K562 (cell line): ENCODE results near the gene POLL. TPM values are rescaled to one million over a fixed set of nuclear protein-coding genes. Genes with fewer than 3 reads are reported as not detected.
A peak's percentile ranks its signal among the peaks of the same experiment; 100 is the strongest.

Source experiments
- ATAC-seq: fragments of 200-7000 bp; cut with Tn5 transposase; 3 replicates; pipeline ENCODE4 v1.9.1; 2020; ENCODE audit warnings: moderate library complexity
- BruUV-seq: library from RNA; stranded (reverse); fragments of 400-500 nt; replicated peaks from 2 replicates; lab custom pipeline; 2021; lab: Mats Ljungman, UMichigan
- CTCF ChIA-PET: fragments of 300-600 bp; formaldehyde crosslinking; extraction: SDS; loops from one replicate; lab custom pipeline; 2021; ENCODE audit warnings: low intra/inter-chr PET ratio; lab: Yijun Ruan, JAX
- POLR2A ChIA-PET: fragments of 300-600, 350-650 bp; sonication (Branson Sonifier 250); formaldehyde crosslinking; extraction: SDS; loops from one replicate; lab custom pipeline; 2021; ENCODE audit warnings: antibody characterized with exemption, inconsistent platforms; lab: Yijun Ruan, JAX
- DNase-seq, 4 experiments: peaks; one replicate each; pipeline versions ENCODE4 v3.0.0 to v3.0.0-alpha.2; 2011 to 2018; ENCODE audit warnings: low spot score in 3 of 4, mixed read lengths in 3 of 4; ENCODE audit errors: extremely low read depth in 1 of 4
- FAIRE-seq: peaks from 2 replicates; lab custom pipeline; 2011; peaks lifted over from hg19 to GRCh38; lab: Jason Lieb, UNC
- H2AFZ ChIP-seq: 2 replicates; pipeline ENCODE4 v1.6.0; 2011; ENCODE audit warnings: low read depth, low read length, control low read depth, inconsistent platforms
- H3K27ac ChIP-seq: fragments of 200-600 bp; 3 replicates; pipeline ENCODE4 v1.8.0; 2011; ENCODE audit warnings: low read depth, mild to moderate bottlenecking, control low read depth, inconsistent platforms, low read length, moderate library complexity, mixed read lengths; ENCODE audit errors: extremely low read depth
- H3K27me3 ChIP-seq, 2 experiments: fragments of 300-600 bp in 1 of 2; 2 replicates in 1 of 2; 3 replicates in 1 of 2; pipeline versions ENCODE4 v1.6.0 to v1.8.0; 2011; ENCODE audit warnings: inconsistent platforms in 2 of 2, low read length in 2 of 2, mild to moderate bottlenecking in 1 of 2, mixed read lengths in 1 of 2, moderate library complexity in 1 of 2; ENCODE audit not compliant: control insufficient read depth in 2 of 2, insufficient read depth in 2 of 2
- H3K36me3 ChIP-seq: fragments of 300-600 bp; 3 replicates; pipeline ENCODE4 v1.8.0; 2011; ENCODE audit warnings: mild to moderate bottlenecking, low read length, inconsistent platforms; ENCODE audit not compliant: control insufficient read depth, insufficient read depth
- H3K4me1 ChIP-seq, 2 experiments: fragments of 200-600 bp in 1 of 2; replicated peaks in 1 of 2; 2 replicates in 1 of 2; 3 replicates in 1 of 2; pipeline versions ENCODE4 v1.5.1 to v1.8.0; 2011; ENCODE audit warnings: inconsistent platforms in 2 of 2, low read length in 2 of 2, mild to moderate bottlenecking in 1 of 2, mixed read lengths in 1 of 2, moderate library complexity in 1 of 2; ENCODE audit not compliant: control insufficient read depth in 2 of 2, insufficient read depth in 2 of 2
- H3K4me2 ChIP-seq: 2 replicates; pipeline ENCODE4 v1.6.1; 2011; ENCODE audit warnings: low read length, control low read depth, inconsistent platforms, mixed read lengths; ENCODE audit not compliant: insufficient read depth
- H3K4me3 ChIP-seq: fragments of 200-600 bp; sonication (generic), shearing (Covaris generic); 2 replicates; pipeline ENCODE4 v1.5.1; 2016; ENCODE audit warnings: control low read depth, inconsistent platforms
- H3K79me2 ChIP-seq: fragments of 200-600 bp; 3 replicates; pipeline ENCODE4 v1.8.0; 2011; ENCODE audit warnings: low read length, inconsistent platforms; ENCODE audit not compliant: control insufficient read depth, insufficient read depth
- H3K9ac ChIP-seq, 2 experiments: 2 replicates each; pipeline versions ENCODE4 v1.6.0 to v1.6.1; 2011; ENCODE audit warnings: low read depth in 2 of 2, low read length in 2 of 2, control low read depth in 1 of 2, inconsistent platforms in 1 of 2, mild to moderate bottlenecking in 1 of 2, mixed read lengths in 1 of 2; ENCODE audit not compliant: insufficient read depth in 1 of 2
- H3K9me1 ChIP-seq: one replicate; pipeline ENCODE4 v1.6.0; 2011; ENCODE audit warnings: inconsistent platforms, mild to moderate bottlenecking, low read length, moderate library complexity; ENCODE audit not compliant: control insufficient read depth, insufficient read depth
- H3K9me3 ChIP-seq: replicated peaks from 2 replicates; pipeline ENCODE4 v1.5.1; 2011; ENCODE audit warnings: low read depth, low read length, inconsistent platforms; ENCODE audit not compliant: control insufficient read depth, insufficient read depth
- H4K20me1 ChIP-seq: replicated peaks from 2 replicates; pipeline ENCODE4 v1.6.1; 2011; ENCODE audit warnings: low read length, inconsistent platforms, mixed read lengths; ENCODE audit not compliant: control insufficient read depth, insufficient read depth
- POLR2A ChIP-seq: fragments of 450-650 bp; conservative IDR thresholded peaks from 2 replicates; pipeline ENCODE4 v1.6.1; 2016
- ZBTB43 ChIP-seq: sonication (generic); formaldehyde crosslinking; IDR thresholded peaks from 2 replicates; pipeline ENCODE4 v1.8.0; 2023; ENCODE audit warnings: mild to moderate bottlenecking, missing genetic modification reagents
- WGBS: fragments of 100-300 bp; shearing (Covaris generic); methylation state at CpG from one replicate; pipeline ENCODE4 v1.1.6; 2016; ENCODE audit warnings: low coverage, mixed read lengths; ENCODE audit not compliant: insufficient coverage; ENCODE audit errors: missing lambda C conversion rate; 5-methylcytosine and 5-hydroxymethylcytosine counted together
- in situ Hi-C: fragments of 300-500 bp; cut with MboI; formaldehyde crosslinking; loops from 4 replicates; pipeline ENCODE4 v1.15.0; 2018; ENCODE audit warnings: inconsistent platforms, mixed read lengths
- intact Hi-C: fragments of 100-400 bp; cut with micrococcal nuclease; formaldehyde crosslinking; loops from 2 replicates; pipeline ENCODE4 v1.14.2; 2022
- polyA plus RNA-seq, 8 experiments: library from polyadenylated mRNA; depleted of rRNA in 4 of 8; stranded (reverse) in 5 of 8; unstranded in 3 of 8; fragments of >200 nt; fragmentation: Nextera tagmentation in 2 of 8; fragmentation: Illumina TruSeq in 1 of 8; extraction: Ambion mirVana in 2 of 8; extraction: Trizol in 1 of 8; gene quantifications; 2 replicates each; pipeline versions ENCODE4 v1.2.1 to v1.2.3, GENCODE V29; 2011 to 2014; ENCODE audit warnings: inconsistent platforms in 1 of 8, missing spikeins in 1 of 8
- total RNA-seq, 7 experiments: library from RNA; depleted of rRNA in 6 of 7; stranded (reverse); fragments of >200 nt in 6 of 7; fragmentation: Illumina TruSeq in 2 of 7; extraction: Trizol in 2 of 7; gene quantifications; 2 replicates each; pipeline versions ENCODE4 v1.2.1 to v1.2.3, GENCODE V29; 2011 to 2021; ENCODE audit warnings: low replicate concordance in 1 of 7

Gene POLL
- total and polyA plus RNA-seq, 9 of the 15 experiments (the other 6 are each of a cell fraction or from before 2014, with no cell fraction given), result 1.2 to 18.7 (median 10.9) TPM

- H3K4me2 ChIP-seq, result no peak overlapping the region
Measured at GRCh38 chr10:101578192-101578591, 9.9 kb downstream of the POLL start.

More at GRCh38 chr10:101578192-101578591, 9.9 kb downstream of the POLL start:
- ATAC-seq (no peak), FAIRE-seq (no peak), DNase-seq (no peak)
- Histone ChIP-seq H3K4me3 (no peak overlapping the region), H2AFZ (no peak overlapping the region), H3K9me1 (peaks cover 9% of the 10 kb centered on the region), H3K4me1 (peaks cover 28 to 48% of the 10 kb centered on the region in 2 experiments), H3K27ac (no peak overlapping the region; the same call in 2 of the 3 replicates), H3K79me2 (no peaks in the 10 kb centered on the region), H3K27me3 (no peaks in the 10 kb centered on the region), H3K9ac (peak overlapping the region in 1 of 2 experiments; percentile 71; a peak in 1 of 4 replicates), H3K36me3 (peaks cover 28% of the 10 kb centered on the region; the same call in 2 of the 3 replicates), H4K20me1 (no peaks in the 10 kb centered on the region; the same call in 1 of the 2 replicates), H3K9me3 (no peaks in the 10 kb centered on the region)
- WGBS, result 42% methylated on average over 2 of the region's 5 CpGs
- POLR2A ChIA-PET, result interaction anchor here (0.8 to 1.4 kb wide), 4 partner anchors 9 to 67 kb away, joined by 3 to 6 read pairs (median 4); partner anchors contain the start of genes DPCD and POLL
- in situ Hi-C loops (no loop called here), intact Hi-C loops (loop anchor here (10.0 kb wide), 1 partner anchor 133 kb away; no protein-coding TSS in a partner anchor)
- no TSS peak for BruUV-seq
- no peak for TF ChIP-seq ZBTB43 (CRISPR knock-in tag)
- TF ChIP-seq POLR2A, result peak; percentile 37; the same call in 1 of the 2 replicates
- CTCF ChIA-PET, result interaction anchor here (1.1 kb wide), 1 partner anchor 25 kb away, joined by 3 read pairs; no protein-coding TSS in a partner anchor
